ENCODE data around the gene CCL4.

- TF ChIP-seq LEF1 (IDR thresholded peaks at IDR 0.05; ENCODE audit: borderline replicate concordance), result no peak
- TF ChIP-seq NFRKB (IDR thresholded peaks at IDR 0.05), result no peak
- no peak for TF ChIP-seq L3MBTL2 (conservative IDR thresholded peaks at IDR 0.05)
- TF ChIP-seq FOXM1 (IDR thresholded peaks at IDR 0.05; ENCODE audit: borderline replicate concordance), result no peak
- no peak for TF ChIP-seq ARNT (IDR thresholded peaks at IDR 0.05)
- TF ChIP-seq ZNF384 (IDR thresholded peaks at IDR 0.05), result no peak
- TF ChIP-seq FOXA1 (IDR thresholded peaks at IDR 0.05), result no peak
- no peak for TF ChIP-seq SP1 (IDR thresholded peaks at IDR 0.05)
- no peak for TF ChIP-seq BHLHE40 (IDR thresholded peaks at IDR 0.05; ENCODE audit: borderline replicate concordance)
- TF ChIP-seq SUZ12 (IDR thresholded peaks at IDR 0.05), result no peak
Measured at GRCh38 chr17:36131931-36132330, 28.3 kb downstream of the CCL4 start.

Data from HEK293T (cell line).